ENCODE results near the gene FAM3B.
"Not testable (repeated sequence)": the region's sequence is repeated elsewhere in the genome, so short reads cannot be mapped to it uniquely, and the experiment has no call there.

Gene FAM3B

DNA sequence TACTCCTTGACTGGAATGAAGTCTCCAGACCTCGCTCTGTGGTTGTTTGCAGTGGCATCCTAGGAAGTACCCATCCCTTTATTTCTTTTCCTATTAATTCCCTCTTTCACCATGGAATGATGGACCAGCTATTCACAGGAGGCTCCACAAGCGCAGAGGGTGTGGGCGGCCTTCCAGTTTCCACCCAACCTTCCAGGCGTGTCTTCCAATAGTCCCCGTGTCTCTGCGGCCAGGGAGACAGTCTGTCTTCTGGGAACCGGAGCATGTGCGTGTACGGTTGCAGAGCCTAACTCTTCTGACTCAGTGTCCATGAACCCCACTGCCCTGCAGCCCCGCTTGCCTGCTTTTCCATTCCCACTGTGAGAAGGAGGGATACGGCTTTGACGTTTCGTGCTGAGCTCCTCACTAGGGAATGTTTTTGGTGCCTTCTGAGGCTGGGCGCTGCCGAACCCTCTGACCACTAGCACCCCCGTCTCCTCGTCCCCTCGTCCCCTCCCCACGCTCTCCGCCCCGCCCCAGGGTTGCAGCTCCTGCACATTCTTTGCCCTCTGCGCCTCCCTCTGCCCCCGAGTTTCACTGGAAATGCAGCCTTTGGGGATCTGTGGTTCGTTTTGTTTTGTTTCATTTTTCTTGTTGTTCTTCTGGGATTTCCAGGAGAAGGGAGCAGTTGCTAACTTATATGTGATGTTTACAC lies 26.3 kb upstream of the FAM3B start:
- no peaks in the 10 kb centered on the region; the same call in 1 of the 2 replicates for H3K9me3 ChIP-seq (ENCODE audit: control insufficient read depth, insufficient read depth, low read length)
- 0 out of 2 replicates have a peak, but pooled peaks cover 2% of the 10 kb centered on the region for H3K4me1 ChIP-seq (ENCODE audit: control insufficient read depth, insufficient read depth, low read length)
- H3K27me3 ChIP-seq (ENCODE audit: control insufficient read depth, insufficient read depth, low read length): no peaks in the 10 kb centered on the region
- WGBS (ENCODE audit: insufficient coverage, insufficient read length): no CpG with 5 or more reads among the region's 24 CpGs
- no peak for DNase-seq (ENCODE audit: low read depth, low spot score)
- no peak overlapping the region for H3K4me3 ChIP-seq (ENCODE audit: low read length)
- no peak overlapping the region for H3K27ac ChIP-seq (ENCODE audit: low read length)
- H3K36me3 ChIP-seq (ENCODE audit: control insufficient read depth, insufficient read depth, low read length): no peaks in the 10 kb centered on the region

DNA sequence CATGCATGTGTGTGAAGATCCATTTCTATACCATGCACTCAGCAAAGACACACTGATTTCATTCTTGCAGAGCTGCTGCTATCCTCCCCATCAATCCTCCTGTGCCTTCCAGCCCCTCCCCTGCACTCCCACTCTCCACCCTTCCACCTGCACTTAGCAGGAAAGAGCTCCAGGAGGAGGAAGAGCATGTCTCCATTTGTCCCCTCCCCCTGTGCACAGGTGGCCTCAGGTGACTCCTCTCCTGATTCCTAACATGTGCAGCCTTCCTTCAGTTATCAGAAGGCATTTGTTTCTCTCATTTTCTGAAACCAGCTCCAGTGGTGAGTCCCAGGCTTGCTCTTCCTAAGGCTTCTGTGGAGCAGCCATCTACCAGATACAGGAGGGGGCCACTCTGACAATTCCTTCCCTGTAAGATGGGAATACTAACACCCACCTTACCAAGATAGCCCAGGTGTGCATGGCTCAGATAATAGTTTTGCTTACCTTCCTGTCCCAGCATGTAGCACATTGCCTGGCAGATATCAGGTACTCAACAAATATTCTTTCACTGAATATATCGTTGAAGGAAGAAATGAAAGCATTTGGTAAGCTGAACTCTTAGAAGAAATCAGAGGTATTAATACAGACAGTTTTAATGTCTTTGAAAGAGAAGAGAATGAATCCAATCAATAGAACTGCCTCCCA lies 21.9 kb upstream of the FAM3B start:
- DNase-seq (ENCODE audit: low read depth, low spot score): no peak
- Histone ChIP-seq H3K36me3 (ENCODE audit: control insufficient read depth, insufficient read depth, low read length) (no peaks in the 10 kb centered on the region), H3K9me3 (ENCODE audit: control insufficient read depth, insufficient read depth, low read length) (no peaks in the 10 kb centered on the region; the same call in 1 of the 2 replicates), H3K4me3 (ENCODE audit: low read length) (no peak overlapping the region), H3K4me1 (ENCODE audit: control insufficient read depth, insufficient read depth, low read length) (0 out of 2 replicates have a peak, but pooled peaks cover 2% of the 10 kb centered on the region), H3K27me3 (ENCODE audit: control insufficient read depth, insufficient read depth, low read length) (no peaks in the 10 kb centered on the region), H3K27ac (ENCODE audit: low read length) (no peak overlapping the region)
- no CpG with 5 or more reads among the region's 1 CpG for WGBS (ENCODE audit: insufficient coverage, insufficient read length)

DNA sequence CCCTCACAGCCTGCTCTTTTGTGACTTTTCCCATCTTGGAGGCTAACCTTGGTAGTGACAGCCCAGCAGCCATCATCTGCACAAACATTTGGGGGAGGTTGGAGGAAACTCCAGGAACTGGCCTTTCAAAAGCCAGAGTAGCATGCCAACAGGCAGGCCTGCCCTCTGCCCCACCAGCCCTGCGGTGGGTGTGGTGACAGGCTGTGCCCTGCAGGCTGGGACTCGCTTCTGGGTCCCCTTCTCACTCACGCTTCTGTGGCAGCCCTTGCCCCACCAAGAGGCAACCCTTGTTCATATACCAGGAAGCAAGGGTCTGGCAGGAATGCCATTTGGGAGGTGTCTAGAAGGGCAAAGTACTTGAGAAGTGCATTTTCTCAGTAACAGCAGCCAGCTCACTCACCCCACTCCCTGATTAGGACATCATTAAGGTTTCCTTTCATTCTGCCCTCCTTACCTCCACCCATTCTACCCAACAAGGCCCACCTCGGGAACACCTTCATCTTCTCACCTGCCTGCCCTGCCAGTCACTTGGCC lies 20.8 kb upstream of the FAM3B start:
- no CpG with 5 or more reads among the region's 4 CpGs for WGBS (ENCODE audit: insufficient coverage, insufficient read length)
- Histone ChIP-seq H3K27me3 (ENCODE audit: control insufficient read depth, insufficient read depth, low read length) (no peaks in the 10 kb centered on the region), H3K4me1 (ENCODE audit: control insufficient read depth, insufficient read depth, low read length) (no peaks in the 10 kb centered on the region), H3K36me3 (ENCODE audit: control insufficient read depth, insufficient read depth, low read length) (no peaks in the 10 kb centered on the region), H3K27ac (ENCODE audit: low read length) (no peak overlapping the region), H3K4me3 (ENCODE audit: low read length) (no peak overlapping the region), H3K9me3 (ENCODE audit: control insufficient read depth, insufficient read depth, low read length) (no peaks in the 10 kb centered on the region; the same call in 1 of the 2 replicates)
- DNase-seq (ENCODE audit: low read depth, low spot score): no peak

DNA sequence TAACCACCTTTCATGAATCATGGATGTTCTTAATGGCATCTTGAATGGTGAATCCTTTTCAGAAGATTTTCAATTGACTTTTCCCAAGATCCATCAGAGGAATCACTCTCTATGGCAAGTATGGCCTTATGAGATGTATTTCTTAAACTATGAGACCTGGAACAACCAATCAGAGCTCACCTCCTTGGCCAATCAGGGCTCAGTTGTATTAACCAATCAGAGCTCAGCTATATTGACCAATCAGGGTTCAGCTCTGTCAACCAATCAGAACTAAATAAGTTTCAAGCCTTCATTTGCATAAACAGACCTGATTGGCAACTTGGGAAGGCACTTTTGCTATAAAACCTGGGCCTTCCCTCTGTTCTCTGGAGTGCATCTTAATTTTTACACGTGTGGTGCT lies 13.6 kb upstream of the FAM3B start:
- no CpG with 5 or more reads among the region's 1 CpG for WGBS (ENCODE audit: insufficient coverage, insufficient read length)
- no peak for DNase-seq (ENCODE audit: low read depth, low spot score)
- Histone ChIP-seq H3K4me3 (ENCODE audit: low read length) (no peak overlapping the region), H3K36me3 (ENCODE audit: control insufficient read depth, insufficient read depth, low read length) (no peaks in the 10 kb centered on the region; the same call in 1 of the 2 replicates), H3K4me1 (ENCODE audit: control insufficient read depth, insufficient read depth, low read length) (no peaks in the 10 kb centered on the region), H3K27ac (ENCODE audit: low read length) (no peak overlapping the region), H3K9me3 (ENCODE audit: control insufficient read depth, insufficient read depth, low read length) (no peaks in the 10 kb centered on the region), H3K27me3 (ENCODE audit: control insufficient read depth, insufficient read depth, low read length) (no peaks in the 10 kb centered on the region)

DNA sequence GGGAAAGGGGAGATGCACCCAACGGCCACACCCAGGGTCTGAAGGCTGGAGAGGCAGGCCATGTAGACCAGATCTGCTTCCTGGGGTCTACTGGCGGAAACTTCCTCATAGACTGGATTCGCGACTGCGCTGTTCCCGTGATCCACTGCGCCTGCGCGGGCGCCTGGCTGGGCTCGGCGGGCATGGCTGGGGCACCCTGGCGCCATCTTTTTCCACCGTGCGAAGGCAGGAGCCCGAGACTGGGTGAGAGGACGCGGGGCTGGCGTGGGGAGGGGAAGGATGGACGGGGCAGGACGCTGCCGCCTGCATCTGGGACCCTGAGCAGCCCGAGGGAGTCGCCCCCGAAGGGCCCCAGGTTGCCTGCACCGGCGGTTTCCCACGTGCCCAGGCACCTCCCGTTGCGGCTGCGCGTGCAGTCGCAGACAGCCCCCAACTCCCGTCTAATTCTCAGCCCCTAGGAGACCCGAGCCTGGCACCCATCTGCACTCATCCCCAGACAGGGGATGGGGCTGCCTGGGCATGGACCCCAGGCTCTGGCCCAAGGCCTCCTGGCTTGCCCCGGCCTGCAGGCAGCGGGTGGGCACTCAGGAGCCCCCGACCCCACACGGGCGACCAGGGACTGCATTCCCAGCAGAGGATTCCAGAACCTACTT lies 12.4 kb upstream of the FAM3B start:
- no CpG with 5 or more reads among the region's 40 CpGs for WGBS (ENCODE audit: insufficient coverage, insufficient read length)
- Histone ChIP-seq H3K9me3 (ENCODE audit: control insufficient read depth, insufficient read depth, low read length) (no peaks in the 10 kb centered on the region), H3K4me1 (ENCODE audit: control insufficient read depth, insufficient read depth, low read length) (no peaks in the 10 kb centered on the region), H3K27ac (ENCODE audit: low read length) (no peak overlapping the region), H3K4me3 (ENCODE audit: low read length) (no peak overlapping the region; the same call in 1 of the 2 replicates), H3K27me3 (ENCODE audit: control insufficient read depth, insufficient read depth, low read length) (no peaks in the 10 kb centered on the region), H3K36me3 (ENCODE audit: control insufficient read depth, insufficient read depth, low read length) (no peaks in the 10 kb centered on the region; the same call in 1 of the 2 replicates)
- no peak for DNase-seq (ENCODE audit: low read depth, low spot score)

DNA sequence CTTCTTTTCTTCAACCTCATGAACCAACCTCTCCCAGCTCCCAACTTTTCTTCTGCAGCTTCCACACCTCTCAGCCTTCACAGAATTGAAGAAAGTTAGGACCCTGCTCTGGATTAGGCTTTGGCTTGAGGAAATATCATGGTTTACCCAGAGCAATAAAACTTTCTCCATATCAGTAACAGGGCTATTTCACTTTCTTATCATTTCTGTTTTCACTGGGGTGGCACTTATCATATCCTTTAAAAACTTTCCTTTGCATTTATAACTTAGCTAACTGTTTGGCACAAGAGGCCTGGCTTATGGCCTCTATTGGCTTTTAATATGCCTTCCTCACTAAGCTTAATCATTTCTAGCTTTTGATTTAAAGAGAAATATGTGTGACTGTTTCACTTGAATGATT lies 9.4 kb upstream of the FAM3B start:
- no peak overlapping the region for H3K4me3 ChIP-seq (ENCODE audit: low read length)
- H3K9me3 ChIP-seq (ENCODE audit: control insufficient read depth, insufficient read depth, low read length): no peaks in the 10 kb centered on the region
- no peak for DNase-seq (ENCODE audit: low read depth, low spot score)
- H3K27ac ChIP-seq (ENCODE audit: low read length): no peak overlapping the region
- H3K36me3 ChIP-seq (ENCODE audit: control insufficient read depth, insufficient read depth, low read length): no peaks in the 10 kb centered on the region; the same call in 1 of the 2 replicates
- no peaks in the 10 kb centered on the region for H3K4me1 ChIP-seq (ENCODE audit: control insufficient read depth, insufficient read depth, low read length)
- no peaks in the 10 kb centered on the region for H3K27me3 ChIP-seq (ENCODE audit: control insufficient read depth, insufficient read depth, low read length)

DNA sequence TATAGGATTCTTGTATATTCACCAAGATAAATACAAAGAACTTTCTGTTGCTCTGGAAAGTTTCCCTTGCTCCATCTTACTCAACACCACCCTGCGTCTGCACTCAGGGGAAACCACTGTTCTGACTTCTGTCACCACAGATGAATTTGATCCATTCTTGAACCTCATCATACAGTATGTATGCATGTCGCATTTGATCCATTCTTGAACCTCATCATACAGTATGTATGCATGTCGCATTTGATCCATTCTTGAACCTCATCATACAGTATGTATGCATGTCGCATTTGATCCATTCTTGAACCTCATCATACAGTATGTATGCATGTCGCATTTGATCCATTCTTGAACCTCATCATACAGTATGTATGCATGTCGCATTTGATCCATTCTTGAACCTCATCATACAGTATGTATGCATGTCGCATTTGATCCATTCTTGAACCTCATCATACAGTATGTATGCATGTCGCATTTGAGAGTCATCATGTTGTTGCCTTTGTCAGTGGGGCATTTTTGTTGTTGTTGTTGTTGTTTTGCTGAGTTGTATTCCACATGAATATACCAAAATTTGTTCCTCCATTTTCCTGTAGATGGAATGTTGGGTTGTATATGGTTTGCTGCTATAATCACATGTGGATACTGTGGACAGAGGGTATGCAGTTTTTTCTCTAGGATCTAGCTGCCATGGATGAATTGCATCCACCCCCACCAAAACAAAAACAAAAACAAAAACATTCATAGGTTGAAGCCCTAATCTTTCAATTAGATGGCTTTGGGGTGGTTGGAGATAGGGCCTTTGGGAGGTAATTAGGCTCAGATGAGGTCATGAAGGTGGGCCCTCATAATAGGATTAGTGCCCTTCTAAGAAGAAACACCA lies 3.1 kb upstream of the FAM3B start:
- not testable (repeated sequence) for H3K36me3 ChIP-seq (ENCODE audit: control insufficient read depth, insufficient read depth, low read length); H3K27me3 ChIP-seq (ENCODE audit: control insufficient read depth, insufficient read depth, low read length); H3K4me1 ChIP-seq (ENCODE audit: control insufficient read depth, insufficient read depth, low read length); DNase-seq (ENCODE audit: low read depth, low spot score); H3K27ac ChIP-seq (ENCODE audit: low read length); H3K9me3 ChIP-seq (ENCODE audit: control insufficient read depth, insufficient read depth, low read length); H3K4me3 ChIP-seq (ENCODE audit: low read length)
- no CpG with 5 or more reads among the region's 8 CpGs for WGBS (ENCODE audit: insufficient coverage, insufficient read length)

DNA sequence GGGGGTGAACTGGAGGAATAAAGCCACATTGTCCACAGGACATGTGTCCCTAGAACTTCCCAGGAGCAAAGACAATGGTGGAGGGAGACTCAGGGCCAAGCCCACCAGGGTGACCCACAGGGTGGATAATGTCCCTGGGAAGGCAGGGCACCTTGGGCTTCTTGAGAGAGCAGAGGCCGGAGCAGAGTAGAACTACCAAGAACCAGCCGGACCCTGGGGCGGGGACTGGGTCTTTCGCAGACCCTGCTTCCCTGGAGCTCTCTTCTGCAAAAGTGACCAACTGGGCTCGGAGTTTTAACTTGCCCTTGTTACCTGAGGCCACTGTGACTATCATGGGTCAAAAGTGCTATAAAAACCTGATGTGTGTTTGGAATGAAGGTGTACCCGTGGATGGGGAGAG lies 875 bp upstream of the FAM3B start:
- no peak for DNase-seq (ENCODE audit: low read depth, low spot score)
- WGBS (ENCODE audit: insufficient coverage, insufficient read length): no CpG with 5 or more reads among the region's 6 CpGs
- Histone ChIP-seq H3K9me3 (ENCODE audit: control insufficient read depth, insufficient read depth, low read length) (no peaks in the 10 kb centered on the region), H3K27ac (ENCODE audit: low read length) (no peak overlapping the region), H3K27me3 (ENCODE audit: control insufficient read depth, insufficient read depth, low read length) (0 out of 2 replicates have a peak, but pooled peaks cover 2% of the 10 kb centered on the region), H3K36me3 (ENCODE audit: control insufficient read depth, insufficient read depth, low read length) (no peaks in the 10 kb centered on the region), H3K4me3 (ENCODE audit: low read length) (no peak overlapping the region), H3K4me1 (ENCODE audit: control insufficient read depth, insufficient read depth, low read length) (peaks cover 1% of the 10 kb centered on the region; the same call in 1 of the 2 replicates)

DNA sequence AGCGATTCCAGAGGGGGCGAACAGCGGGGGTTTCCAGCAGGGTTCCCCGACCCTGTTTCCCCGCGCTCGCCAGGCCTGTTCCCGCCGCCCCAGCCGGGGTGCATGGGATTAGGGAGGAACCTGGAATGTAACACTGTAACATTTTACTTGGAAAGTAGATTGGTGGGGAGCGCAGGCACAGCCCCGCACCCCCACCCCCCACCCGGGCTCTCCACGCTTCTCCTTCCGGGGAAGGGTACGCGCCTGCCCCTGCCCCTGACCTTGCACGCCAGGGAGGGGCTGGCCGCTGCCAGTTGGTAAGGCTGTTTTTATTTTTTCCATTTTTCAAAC lies 427 bp downstream of the FAM3B start:
- H3K36me3 ChIP-seq (ENCODE audit: control insufficient read depth, insufficient read depth, low read length): no peaks in the 10 kb centered on the region
- H3K27ac ChIP-seq (ENCODE audit: low read length): no peak overlapping the region
- peaks cover 1% of the 10 kb centered on the region; the same call in 1 of the 2 replicates for H3K4me1 ChIP-seq (ENCODE audit: control insufficient read depth, insufficient read depth, low read length)
- no peak for DNase-seq (ENCODE audit: low read depth, low spot score)
- 0 out of 2 replicates have a peak, but pooled peaks cover 2% of the 10 kb centered on the region for H3K27me3 ChIP-seq (ENCODE audit: control insufficient read depth, insufficient read depth, low read length)
- no CpG with 5 or more reads among the region's 19 CpGs for WGBS (ENCODE audit: insufficient coverage, insufficient read length)
- H3K4me3 ChIP-seq (ENCODE audit: low read length): peak overlapping the region; percentile 49; the same call in 1 of the 2 replicates
- no peaks in the 10 kb centered on the region for H3K9me3 ChIP-seq (ENCODE audit: control insufficient read depth, insufficient read depth, low read length)

DNA sequence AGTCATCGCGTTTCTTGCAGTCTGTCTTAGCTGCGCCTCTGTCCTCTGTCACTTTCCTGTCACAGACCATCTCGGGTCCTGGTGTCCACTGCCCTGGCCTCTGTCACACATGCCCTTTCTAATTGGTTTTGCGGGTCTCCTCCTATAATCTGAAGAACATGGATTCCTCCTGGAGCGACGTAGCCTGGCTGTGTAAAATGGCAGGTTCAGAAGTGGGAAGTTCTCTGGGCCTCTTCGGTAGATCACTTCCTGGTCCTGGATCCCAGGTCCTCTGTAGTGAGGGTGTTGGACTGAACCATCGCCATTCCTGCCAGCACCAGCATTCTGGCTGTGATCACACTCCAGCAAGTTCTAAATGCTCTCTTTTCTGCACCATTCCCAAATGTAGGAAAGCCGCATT lies 857 bp downstream of the FAM3B start:
- peaks cover 1% of the 10 kb centered on the region; the same call in 1 of the 2 replicates for H3K4me1 ChIP-seq (ENCODE audit: control insufficient read depth, insufficient read depth, low read length)
- no peak for DNase-seq (ENCODE audit: low read depth, low spot score)
- H3K27me3 ChIP-seq (ENCODE audit: control insufficient read depth, insufficient read depth, low read length): 0 out of 2 replicates have a peak, but pooled peaks cover 2% of the 10 kb centered on the region
- no peak overlapping the region for H3K27ac ChIP-seq (ENCODE audit: low read length)
- H3K4me3 ChIP-seq (ENCODE audit: low read length): no peak overlapping the region; the same call in 1 of the 2 replicates
- H3K36me3 ChIP-seq (ENCODE audit: control insufficient read depth, insufficient read depth, low read length): no peaks in the 10 kb centered on the region
- H3K9me3 ChIP-seq (ENCODE audit: control insufficient read depth, insufficient read depth, low read length): no peaks in the 10 kb centered on the region
- no CpG with 5 or more reads among the region's 10 CpGs for whole genome bisulfite sequencing (ENCODE audit: insufficient coverage, insufficient read length)
